GM12892 (cell line): ENCODE results near the gene DBF4B.
"Not testable (repeated sequence)": the region's sequence is repeated elsewhere in the genome, so short reads cannot be mapped to it uniquely, and the experiment has no call there.

ENCODE experiments used
- DNase-seq: peaks from one replicate; pipeline ENCODE4 v3.0.0; 2011; ENCODE audit not compliant: insufficient read length
- FAIRE-seq: peaks from 2 replicates; lab custom pipeline; 2011; peaks lifted over from hg19 to GRCh38; lab: Jason Lieb, UNC
- POLR2A ChIP-seq: IDR thresholded peaks from 2 replicates; pipeline ENCODE4 v1.6.1; 2011; ENCODE audit warnings: low read depth, low read length, control low read depth
- POLR2AphosphoS5 ChIP-seq: IDR thresholded peaks from 2 replicates; pipeline ENCODE4 v1.6.1; 2011; ENCODE audit warnings: low read depth, low read length, control low read depth
- TAF1 ChIP-seq: IDR thresholded peaks from 2 replicates; pipeline ENCODE4 v1.6.1; 2011; ENCODE audit warnings: low read depth, mild to moderate bottlenecking, control low read depth, low read length, borderline replicate concordance

DBF4B gene

DNA sequence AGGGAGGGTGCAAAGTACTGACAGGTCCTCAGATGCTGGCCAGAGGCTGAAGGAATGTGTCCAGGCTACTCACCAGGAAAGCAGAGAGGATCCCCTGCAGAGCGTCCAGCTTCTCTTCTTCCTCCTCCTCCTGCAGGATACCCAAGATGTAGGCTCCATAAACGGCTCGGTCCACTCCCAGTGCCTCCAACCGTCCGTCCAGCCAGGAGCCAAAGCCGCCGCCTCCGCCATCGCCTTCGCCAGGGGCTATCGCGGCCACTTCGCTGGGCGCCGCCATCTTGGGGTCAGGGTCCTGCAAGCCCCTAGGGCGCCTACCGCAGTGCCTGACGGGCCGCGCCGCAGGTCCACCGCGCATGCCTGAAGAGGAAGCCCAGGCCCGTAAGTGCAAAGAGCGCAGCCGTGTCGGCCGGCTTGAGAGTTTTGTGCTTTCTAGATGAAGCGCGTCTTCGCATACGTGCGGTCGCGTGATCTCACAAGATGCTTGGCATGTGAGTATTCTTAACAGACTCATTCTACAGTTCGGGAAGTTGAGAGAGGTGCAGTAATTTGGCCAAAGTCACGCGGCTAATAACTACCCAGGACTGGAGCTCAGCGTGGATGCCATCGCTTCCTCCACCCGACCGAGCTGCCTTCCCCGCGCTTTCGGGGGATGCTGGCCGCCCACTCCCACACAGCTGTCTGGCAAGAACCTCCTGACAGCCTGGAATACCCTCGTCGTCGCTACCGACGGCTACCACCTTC, 18.8 kb upstream of the DBF4B start, which contains the start of gene CCDC43:
Gene CCDC43 (minus strand): TSS at position 300 of the 741 bp plus-strand sequence. CDS start 23 bp downstream, at position 277.
- FAIRE-seq (peak; percentile 94), DNase-seq (peak; percentile 89)
- TF ChIP-seq POLR2AphosphoS5 (peak; percentile 87), POLR2A (peak; percentile 93), TAF1 (peak; percentile 92)

- not testable (repeated sequence) for FAIRE-seq, DNase-seq
Observed at GRCh38 chr17:44690746-44691306, 17.6 kb upstream of the DBF4B start.

- FAIRE-seq (no peak), DNase-seq (no peak)
- TF ChIP-seq POLR2A (no peak), POLR2AphosphoS5 (no peak), TAF1 (no peak)
Observed at GRCh38 chr17:44693609-44694008, 14.9 kb upstream of the DBF4B start.

DNA sequence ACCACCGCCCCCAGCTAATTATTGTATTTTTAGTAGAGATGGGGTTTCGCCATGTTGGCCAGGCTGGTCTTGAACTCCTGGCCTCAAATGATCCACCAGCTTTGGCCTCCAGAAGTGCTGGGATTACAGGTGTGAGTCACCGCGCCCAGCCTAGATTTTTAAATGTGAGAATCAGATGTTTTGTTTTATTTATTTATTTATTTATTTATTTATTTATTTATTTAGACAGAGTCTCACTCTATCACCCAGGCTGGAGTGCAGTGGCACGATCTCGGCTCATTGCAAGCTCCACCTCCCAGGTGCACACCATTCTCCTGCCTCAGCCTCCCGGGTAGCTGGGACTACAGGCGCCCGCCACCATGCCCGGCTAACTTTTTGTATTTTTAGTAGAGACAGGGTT, 8.2 kb upstream of the DBF4B start:
- not testable (repeated sequence) for DNase-seq, FAIRE-seq

DNA sequence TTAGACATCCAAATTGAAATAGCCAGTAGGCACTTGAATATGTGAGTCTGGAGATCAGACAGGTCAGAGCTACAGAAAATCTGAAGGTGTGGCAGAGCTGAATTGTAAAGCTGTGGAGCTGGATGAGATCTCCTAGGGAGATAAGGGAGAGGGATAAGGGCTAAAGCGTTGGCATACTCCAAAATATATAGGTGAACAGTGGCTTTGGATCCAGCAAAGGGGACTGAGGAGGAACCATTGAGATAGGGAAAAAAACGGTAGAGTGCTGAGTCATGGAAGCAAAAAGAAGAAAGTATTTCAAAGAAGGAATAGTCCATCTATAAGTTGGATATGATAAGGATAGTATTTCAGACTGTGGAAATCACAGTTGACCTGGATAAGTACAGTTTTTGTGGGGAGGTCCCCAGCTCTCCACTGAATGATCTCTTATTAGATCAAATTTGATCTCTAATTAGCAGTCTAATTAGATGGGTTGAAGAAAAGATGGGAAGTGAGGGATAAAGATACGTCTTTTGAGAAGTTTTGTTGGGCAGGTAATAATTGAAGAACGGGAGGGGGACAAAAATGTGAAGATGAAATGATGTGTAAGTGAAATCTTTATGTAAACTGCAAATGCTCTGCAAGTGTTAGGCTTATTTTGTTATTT, 587 bp upstream of the DBF4B start:
- FAIRE-seq = no peak
- TF ChIP-seq POLR2A (no peak), POLR2AphosphoS5 (no peak), TAF1 (no peak)
- DNase-seq = no peak

DNA sequence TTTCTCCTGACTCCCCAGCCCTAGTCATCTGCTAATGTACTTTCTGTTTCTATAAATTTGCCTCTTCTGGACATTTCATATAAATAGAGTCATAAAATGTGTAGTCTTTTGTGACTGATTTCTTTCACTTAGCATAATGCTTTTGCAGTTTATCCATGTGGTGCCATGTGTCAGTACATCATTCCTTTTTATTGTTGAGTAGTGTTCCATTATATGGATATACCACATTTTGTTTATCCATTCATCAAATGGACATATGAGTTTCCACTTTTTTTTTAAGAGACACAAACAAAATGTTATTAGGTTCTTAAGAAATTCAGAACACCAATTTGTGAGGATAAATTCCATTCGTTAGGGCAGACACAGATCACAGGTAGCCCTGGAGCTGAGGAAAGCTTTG, 11.0 kb downstream of the DBF4B start:
- FAIRE-seq (no peak), DNase-seq (no peak)
- no peak for TF ChIP-seq POLR2AphosphoS5
- no peak for TF ChIP-seq POLR2A
- TF ChIP-seq TAF1 = no peak

DNA sequence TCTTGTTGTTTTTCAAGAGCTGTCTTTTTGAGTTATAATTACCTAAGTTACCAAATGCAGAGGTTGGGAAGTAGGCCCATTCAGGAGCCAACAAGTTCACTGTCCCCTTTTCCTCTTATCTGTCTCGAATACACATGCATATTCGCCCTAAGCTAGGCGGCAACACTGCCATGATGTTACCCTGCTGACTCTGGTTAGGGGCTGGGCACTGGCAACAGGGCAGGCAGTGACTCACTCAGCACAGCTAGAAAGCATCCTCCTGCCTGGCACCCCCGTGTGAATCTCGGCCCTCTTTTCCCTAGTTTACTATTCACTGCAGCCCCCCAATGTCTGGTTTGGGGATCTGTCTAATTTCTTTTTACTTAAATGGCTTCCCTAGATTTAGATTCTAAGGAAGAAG, 13.8 kb downstream of the DBF4B start:
- no peak for DNase-seq
- no peak for FAIRE-seq
- TF ChIP-seq POLR2AphosphoS5 (no peak), TAF1 (no peak), POLR2A (no peak)

DNA sequence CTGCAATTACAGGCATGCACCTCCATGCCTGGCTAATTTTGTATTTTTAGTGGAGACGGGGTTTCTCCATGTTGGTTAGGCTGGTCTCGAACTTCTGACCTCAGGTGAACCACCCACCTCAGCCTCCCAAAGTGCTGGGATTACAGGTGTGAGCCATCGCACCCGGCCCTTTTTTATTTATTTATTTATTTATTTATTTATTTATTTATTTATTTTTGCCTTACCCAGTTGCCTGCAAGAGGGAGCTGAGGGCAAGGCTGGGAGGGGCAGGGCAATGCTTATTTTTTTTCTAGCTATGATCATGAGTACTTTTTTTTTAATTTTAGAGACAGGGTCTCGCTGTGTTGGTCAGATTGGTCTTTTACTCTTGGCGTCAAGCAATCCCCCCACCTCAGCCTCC, 17.7 kb downstream of the DBF4B start:
- not testable (repeated sequence) for FAIRE-seq, DNase-seq

DNA sequence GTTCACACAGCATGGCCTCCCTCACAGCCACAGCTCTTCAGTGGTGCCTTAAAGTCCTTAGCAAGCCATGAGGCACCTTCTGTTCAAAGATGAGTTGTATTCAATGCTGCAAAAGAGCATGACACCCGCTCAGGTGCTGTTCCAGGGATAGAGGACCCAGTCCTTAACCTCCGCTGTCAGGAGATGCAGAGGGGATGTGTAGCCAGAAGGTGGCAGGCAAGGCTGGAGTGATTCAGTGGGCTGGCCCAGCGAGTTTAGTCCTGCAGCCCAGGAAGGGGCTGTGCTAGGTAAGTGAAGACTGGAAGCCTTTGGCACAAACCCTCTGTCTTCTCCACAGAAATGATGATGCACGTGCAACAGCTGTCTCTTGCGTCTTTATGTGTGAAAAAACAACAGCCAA, 25.3 kb downstream of the DBF4B start:
- DNase-seq = no peak
- TF ChIP-seq TAF1 (no peak), POLR2AphosphoS5 (no peak), POLR2A (no peak)
- FAIRE-seq = no peak

- TF ChIP-seq TAF1 (no peak), POLR2A (no peak), POLR2AphosphoS5 (no peak)
- DNase-seq (no peak), FAIRE-seq (no peak)
Observed at GRCh38 chr17:44734272-44734671, 25.8 kb downstream of the DBF4B start.

GRCh38 chr17:44736551-44737240, 28.2 kb downstream of the DBF4B start:
- TF ChIP-seq POLR2A (no peak), TAF1 (no peak), POLR2AphosphoS5 (no peak)
- no peak for DNase-seq
- FAIRE-seq = no peak

DNA sequence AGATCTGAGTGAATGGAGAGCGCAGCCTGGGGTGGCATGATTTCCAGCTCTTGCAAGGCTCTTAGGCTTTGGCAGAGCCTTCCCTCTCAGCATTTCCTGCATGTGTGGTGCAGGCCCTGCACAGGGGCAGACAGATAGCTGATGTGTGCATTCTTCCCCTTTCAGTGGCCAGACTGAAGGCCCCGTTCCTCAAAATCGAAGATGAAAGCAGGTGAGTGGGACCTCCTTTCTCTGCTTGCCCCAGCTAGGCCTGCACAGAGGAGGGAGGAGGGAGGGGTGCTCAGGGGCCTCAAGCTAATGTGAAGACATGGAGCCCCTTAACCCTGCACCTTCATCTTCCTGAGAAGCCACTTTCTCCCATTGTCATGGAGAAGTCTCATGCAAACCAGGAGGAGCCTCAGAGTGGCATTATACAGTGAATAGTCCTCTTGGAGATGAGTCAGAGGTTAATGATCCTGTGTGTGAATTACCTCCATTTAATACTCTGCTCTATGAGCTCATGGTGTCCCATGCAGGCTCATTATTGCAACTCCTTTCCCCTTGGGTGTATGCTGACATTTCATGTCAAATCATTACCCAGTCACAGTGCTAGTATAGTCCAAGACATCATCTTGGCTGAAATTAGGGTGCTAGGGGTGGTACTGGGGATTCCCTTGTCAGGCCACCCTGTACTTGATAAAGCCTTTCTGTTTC, 29.9 kb downstream of the DBF4B start:
- TF ChIP-seq POLR2A (no peak), POLR2AphosphoS5 (no peak), TAF1 (no peak)
- no peak for DNase-seq
- no peak for FAIRE-seq
